C1 segment of cervical spinal cord (tissue), 14 donors: ENCODE results near the gene KCTD19.

Experiments used
- DNase-seq, 14 donors: peaks; one replicate each; lab custom pipeline; 2025; lab: John Stamatoyannopoulos, UW

The KCTD19 gene

DNA sequence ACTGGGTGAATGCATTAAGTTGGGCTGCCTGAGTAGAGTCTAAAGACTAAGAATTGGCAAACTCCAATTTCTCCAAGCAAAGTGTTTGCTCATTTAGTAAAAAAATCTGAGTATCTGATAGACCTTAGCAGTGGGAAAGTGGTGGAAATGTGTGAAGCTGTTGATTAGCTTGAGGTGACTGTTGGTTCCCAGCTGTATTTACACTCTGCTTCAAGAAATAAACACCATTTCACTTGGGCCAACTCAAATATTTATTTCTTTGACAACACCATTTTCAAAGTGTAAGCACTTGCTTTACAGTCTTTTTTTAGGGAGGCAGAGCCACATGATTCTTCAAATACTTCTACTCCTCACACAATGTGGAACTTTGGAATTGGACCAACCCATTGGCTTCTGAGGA lies 8.7 kb downstream of the KCTD19 start:
- DNase-seq = no peak

DNA sequence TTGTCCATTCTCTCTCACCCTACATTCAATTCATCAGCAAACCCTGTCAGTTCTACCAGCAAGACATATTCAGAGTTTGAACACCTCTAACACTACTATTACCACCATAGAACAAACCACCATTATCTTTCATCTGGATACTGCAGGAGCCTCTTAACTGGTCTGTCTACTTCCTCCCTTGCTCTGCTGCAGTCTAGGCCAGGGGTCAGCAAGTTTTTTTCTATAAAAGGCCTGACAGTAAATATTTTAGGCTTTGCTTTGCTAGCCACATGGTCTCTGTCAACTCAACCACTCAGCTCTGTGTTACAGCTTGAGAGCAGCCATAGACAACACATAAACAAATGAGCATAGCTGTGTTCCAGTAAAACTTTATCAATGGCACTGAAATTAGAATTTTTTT lies 13.8 kb downstream of the KCTD19 start:
- DNase-seq = no peak

DNA sequence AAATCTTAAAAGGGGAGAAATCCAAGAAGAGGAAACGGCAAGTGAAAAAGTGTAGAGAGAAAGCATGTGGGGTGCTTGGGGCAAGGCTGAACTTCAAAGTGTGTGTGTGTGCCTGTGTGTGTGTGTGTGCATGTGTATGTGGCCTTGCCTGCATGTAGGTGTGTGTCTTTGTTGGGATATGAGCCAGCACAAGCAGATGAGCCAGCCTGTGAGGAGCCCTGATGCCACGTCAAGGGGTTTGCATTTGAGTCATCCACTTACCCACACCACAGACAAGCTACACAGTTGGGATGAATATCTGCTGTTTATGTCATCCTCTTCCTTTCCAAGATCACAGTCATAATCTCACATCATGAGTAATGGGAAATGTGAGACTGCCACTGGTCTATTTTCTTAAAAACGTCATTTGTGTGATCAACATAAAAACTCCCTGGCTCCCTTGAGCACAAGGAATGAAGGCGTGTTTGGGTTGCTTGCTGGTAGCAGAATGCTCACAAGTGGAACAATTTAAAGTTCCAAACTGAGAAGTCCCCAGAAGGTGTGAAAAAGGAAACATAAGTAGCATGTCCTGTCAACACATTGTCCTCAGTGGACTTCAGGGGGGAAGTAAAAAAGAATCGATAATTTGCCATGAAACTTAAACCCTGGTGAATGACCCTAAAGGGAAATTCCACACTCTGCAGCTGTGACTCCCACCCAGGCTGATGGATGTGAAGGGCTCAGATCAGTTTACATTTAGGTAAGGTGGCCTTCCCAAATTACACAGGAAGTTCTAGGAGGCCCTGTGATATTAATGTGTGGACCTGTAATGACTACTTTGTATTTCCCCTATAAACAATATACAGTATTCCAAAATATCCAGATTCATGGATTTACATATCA lies 14.7 kb downstream of the KCTD19 start:
- no peak for DNase-seq

DNA sequence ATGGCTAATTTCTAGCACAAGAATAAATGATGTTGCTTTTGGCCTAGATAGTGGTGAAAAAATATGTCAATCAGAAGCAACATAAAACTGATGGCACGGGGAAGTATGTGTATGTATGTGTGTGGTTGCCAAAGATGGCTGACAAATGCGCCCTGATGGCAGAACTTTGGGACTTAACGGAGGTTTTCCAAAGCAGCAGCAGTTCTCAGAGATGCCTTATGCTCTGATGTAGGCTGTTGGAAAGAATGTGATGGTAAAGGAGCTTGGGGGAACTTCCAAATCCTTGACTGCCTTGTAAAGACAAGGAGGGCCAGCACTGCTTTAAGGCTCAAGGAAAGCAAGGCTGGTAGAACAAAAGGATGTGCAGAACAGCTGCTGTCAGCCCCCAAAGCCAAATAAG lies 16.0 kb downstream of the KCTD19 start:
- no peak for DNase-seq

DNA sequence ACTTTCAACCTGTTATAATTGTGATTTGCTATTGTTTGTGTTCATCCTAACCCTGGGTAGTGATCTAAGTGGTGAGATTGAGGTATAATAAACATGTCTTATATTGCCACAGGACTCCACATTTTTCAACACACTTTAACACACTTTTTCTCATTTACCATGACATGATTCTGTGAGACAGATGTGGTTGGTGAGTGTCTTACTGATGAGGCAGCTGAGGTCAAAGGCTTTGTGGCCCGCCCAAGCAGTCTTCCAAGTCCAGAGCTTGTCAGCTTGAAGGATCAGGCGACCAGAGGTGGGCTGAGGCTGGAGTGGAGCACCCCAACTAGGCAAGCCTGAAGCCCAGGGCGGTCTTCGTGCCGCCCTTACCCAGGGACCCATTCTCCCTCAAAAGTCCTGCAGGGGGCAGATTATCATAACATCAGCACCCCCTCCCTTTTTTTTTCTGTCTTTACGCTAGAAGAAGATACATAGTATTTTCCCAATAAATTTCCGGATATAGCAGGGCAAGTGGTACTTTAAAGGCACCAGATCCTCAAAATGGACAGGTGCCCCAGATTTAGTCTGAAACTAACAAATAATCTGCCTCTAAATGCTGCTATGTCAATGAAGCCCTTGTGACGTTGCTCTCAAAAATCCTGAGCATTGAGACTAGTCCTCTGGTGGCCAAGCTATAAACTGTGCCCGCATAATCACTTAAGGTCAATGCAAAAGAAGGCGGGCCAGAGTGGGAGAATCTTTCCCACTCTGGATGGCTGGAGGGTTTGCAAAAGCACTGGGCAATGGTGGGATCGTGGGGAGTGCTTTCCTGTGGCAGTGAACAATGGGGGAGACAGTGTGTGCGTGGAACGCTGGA lies 21.1 kb downstream of the KCTD19 start:
- DNase-seq = no peak

DNA sequence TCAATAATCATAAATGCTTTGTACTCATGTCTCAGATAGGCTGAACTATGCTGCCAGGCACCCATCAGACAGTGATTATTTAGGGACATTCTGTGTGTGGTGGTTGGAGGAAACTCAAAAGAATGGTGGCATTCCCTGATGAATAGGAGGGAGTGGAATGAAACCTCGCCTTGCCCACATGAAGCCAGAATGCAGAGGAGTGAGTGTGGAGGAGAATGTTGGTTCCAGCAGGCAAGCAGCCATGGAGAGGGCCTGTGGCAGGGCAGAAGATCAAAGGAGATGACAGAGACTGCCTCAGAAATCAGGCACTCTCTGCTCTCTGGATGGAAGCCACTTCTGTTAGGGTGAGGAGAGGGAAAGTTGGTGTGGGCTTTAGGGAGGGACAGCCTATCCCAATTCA lies 22.5 kb downstream of the KCTD19 start:
- DNase-seq = no peak

DNA sequence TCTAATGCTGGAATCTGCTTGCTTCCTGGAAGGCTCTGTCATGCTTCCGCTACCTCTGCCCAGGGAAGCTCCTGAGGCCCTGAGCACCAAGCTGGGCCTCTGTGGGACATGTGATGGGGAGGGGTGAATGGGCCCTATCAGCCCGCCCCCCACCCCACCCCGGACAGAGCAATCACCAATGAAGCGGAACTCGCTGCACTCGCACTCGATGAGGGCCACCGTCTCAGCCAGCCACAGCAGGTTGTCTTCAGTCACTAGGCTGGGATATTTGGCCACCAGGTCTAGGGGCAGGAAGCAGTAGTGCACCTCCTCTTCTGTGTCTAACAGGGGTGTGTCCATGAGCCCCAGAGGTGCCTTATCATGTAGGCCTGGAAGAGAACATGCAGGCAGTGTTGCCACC lies 23.6 kb downstream of the KCTD19 start:
- no peak for DNase-seq

DNA sequence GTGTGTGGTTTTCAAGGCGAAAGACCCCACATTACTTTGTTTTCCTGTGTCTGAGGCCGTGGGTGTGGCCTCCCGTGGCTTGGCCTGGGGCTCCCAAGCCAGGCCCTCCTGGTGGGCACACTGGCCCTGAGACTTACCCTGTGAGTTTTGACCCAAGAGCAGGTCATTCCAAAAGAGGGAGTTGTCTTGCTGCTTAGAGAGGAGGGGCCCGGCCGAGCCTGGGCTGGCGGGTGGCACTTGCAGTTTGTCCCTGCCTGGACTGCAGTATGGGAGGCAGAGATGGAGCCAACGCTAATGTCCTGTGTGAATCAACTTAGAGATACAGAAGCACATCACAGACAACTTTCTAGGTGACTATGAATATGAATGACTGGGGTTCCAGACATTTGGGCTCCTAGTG lies 24.5 kb downstream of the KCTD19 start:
- DNase-seq = no peak

DNA sequence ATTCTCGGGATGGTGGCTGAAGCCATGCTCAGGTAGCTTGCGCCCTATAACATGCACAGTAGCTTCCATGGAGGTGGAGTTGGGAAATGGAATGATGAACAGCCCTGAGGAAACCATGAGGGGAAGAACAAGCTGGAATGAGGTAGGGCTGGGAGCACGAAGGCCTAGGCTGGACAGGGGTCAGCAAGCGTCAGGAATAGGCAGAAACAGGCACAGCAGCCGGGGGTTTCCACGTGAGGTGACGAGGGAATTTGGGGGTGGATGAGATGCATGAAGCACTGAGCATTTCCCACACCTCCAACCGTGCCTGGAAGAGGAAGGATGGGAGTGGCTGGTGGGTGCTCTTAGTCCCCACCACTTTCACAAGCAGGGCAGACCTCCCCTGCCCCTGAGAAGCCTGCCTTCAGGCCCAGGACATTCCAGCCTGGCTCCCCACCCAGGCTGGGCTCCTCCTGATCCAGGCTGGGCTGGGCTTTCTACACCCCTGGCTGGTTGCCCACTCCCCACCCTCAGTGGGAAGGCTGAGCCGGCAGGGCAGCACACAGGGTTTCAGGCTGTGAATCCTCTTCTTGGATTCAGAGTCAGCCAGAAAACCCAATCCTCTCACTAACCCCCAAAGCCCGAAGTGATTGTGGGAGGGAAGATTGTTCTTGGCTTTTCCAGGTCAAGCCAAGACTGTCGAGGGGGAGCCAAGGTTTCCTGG lies 25.3 kb downstream of the KCTD19 start:
- no peak for DNase-seq

DNA sequence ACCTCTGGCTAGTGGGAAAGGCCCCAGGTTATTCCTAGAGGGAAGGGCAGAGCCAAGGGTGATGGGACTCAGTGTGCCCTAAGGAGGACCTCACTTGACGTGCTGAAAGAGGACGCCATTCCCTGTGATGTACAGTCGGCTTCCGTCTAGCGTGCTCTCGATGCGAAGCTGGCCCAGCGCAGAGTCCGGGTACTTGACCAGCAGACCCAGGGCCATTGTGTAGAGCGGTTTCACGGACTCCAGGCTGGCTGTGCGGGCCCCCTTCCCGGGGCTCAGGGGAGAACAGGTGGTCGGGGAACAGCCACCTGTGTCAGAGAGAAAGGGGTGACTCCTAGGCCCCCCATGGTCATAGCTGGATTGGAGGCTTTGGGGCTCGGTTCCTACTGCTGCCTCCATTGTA lies 27.3 kb downstream of the KCTD19 start:
- DNase-seq = no peak

DNA sequence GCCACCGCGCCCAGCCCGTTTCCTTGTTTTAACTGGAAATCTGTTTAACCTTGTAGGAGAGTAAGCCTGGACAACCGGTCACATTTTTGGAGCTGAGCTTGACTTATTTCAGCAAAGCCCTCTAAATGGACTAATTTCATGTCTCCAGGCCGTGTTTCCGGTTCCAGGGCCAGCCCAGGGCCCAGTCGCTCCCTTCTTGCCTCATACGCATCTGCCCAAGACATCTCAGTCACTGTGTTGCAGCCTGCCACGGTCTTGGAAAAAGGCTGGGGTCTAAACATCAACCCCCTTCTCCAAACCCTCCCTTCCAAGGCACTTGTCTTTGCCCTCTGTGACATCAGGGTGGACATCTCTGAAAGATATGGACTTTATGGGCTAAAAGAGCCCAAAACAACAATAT lies 28.3 kb downstream of the KCTD19 start:
- no peak for DNase-seq

DNA sequence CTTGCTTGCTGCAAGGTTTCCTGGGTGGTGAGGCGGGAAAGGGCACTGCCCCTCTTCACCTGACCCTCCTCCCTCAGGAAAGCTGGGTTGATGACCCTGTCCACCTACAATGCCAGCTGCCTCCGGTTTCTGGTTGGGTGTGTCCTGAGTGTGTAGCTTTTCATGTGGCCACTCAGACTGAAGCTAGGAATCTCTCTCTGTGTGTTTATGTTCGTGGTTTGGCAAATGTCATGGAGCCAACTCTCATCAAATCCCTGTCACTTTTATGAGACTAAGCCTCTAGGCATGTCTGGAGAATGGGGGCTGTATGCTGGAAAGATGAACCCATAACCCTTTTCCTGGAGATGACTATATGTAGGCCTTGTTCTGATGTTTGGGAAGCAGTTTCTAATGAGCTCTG lies 30.1 kb downstream of the KCTD19 start:
- no peak for DNase-seq

DNA sequence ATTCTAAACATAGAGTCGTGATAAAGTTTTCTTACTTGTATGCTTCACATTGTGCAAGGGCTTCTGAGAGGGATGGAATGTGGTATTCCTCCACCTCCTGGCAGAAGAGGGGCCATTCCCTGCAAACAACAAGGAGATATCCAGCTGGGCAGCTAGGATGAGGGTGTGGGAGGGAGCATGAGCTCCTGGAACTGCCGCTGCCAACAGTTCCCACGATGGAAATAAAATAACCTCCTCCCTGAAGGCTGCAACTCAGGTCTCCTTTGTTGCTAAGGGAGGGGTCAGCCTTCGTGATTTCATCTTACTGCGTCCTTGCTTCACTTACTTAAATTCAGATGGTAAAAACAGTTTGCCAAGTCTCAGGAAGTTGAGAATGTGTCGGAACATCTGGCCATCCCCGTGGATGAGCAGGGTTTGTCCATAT lies 31.6 kb downstream of the KCTD19 start:
- DNase-seq = no peak

DNA sequence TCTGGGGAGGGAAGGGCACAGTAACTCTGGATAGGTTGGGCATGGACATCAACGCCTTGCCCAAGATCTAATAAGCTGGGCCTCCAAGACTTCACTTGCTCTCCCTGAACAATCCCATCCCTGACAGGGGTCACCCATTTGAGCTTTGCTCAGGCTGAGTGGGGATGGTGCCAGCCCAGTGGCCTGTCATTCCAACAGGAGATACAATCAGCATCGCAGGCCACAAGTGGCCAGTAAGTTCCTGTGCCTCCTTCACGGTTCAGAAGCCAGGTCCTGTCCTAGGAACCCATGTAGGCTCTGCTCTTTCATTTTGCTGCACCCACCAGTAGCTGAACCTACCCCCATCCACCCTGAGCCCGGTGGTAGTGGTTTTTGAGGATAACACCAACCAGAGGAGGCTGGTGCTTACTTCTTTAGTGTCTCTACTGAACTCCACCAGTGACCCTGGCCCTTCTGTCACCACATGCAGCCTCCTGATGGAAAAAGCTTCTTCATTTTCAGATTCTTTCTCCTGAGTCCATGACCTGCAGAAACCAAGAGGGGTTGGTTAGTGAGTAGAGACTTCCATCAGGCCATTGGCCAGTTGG lies 32.3 kb downstream of the KCTD19 start:
- no peak for DNase-seq

DNA sequence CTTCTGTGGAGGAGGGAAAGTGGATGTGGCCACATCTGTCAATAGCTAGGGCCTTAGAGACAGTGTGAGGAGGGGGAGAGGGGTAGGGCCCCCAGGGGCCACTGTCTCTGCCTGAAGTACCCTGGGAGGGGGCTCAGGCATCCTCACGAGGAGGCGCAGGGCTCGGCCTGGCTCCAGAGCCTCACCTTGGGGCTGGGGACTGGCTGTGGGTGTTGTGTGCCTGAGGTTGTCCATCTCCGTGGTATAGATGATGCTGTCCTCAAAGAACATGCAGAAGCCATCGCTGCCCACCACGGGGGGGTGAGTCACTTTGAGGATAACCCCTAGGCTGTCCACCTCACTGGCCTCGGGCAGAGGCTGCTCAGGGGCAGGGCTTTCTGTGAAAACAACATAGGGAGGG lies 35.1 kb downstream of the KCTD19 start:
- DNase-seq = no peak

DNA sequence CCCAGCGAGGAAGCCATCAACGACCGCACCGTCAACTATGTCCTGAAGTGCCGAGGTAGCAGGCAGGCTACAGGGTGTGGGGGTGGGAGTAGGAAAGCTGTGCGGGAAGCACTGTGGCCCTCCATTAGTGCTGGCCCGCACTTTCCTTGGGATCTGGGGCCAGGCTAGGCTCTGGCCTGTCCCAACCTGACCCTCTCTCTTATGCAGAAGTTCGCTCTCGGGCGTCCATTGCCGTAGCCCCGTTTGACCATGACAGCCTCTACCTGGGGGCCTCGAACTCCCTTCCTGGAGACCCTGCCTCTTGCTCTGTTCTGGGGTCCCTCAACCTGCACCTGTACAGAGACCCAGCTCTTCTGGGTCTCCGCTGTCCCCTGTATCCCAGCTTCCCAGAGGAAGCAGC lies 38.6 kb downstream of the KCTD19 start:
- DNase-seq = no peak

DNA sequence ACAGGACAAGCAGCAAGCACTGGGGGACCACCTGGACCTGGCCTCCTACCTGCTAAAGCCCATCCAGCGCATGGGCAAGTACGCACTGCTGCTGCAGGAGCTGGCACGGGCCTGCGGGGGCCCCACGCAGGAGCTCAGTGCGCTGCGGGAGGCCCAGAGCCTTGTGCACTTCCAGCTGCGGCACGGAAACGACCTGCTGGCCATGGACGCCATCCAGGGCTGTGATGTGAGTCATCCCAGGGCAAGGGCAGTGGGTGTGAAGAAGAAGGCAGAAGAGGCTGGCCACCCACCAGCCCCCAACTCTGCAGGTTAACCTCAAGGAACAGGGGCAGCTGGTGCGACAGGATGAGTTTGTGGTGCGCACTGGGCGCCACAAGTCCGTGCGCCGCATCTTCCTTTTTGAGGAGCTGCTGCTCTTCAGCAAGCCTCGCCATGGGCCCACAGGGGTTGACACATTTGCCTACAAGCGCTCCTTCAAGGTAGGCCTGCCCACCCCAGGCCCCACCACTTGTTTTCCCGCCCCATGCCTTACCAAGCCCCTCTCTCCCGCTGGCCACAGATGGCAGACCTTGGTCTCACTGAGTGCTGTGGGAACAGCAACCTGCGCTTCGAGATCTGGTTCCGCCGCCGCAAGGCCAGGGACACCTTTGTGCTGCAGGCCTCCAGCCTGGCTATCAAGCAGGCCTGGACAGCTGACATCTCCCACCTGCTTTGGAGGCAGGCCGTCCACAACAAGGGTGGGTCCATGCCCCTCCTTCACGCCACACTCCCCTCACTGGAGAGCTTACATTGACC lies 39.9 kb downstream of the KCTD19 start:
- no peak for DNase-seq

DNA sequence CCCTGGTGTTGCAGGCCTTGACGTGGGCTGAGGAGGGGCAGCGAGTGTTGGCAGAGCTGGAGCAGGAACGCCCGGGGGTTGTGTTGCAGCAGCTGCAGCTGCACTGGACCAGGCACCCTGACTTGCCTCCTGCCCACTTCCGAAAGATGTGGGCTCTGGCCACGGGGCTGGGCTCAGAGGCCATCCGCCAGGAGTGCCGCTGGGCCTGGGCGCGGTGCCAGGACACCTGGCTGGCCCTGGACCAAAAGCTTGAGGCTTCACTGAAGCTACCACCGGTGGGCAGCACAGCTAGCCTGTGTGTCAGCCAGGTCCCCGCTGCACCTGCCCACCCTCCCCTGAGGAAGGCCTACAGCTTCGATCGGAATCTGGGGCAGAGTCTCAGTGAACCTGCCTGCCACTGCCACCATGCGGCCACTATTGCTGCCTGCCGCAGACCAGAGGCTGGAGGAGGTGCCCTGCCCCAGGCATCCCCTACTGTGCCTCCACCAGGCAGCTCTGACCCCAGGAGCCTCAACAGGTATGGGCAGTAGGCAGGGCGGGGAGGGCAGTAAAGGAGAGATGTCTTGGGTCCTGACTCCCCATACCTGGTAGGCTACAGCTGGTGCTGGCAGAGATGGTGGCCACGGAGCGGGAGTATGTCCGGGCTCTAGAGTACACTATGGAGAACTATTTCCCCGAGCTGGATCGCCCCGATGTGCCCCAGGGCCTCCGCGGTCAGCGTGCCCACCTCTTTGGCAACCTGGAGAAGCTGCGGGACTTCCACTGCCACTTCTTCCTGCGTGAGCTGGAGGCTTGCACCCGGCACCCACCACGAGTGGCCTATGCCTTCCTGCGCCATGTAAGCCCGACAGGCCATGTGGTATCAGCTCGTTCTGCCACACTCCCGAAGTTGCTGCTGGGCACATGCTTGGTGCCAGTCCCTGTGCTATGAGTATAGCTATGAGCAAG lies 41.6 kb downstream of the KCTD19 start:
- peak in 3 of 14 donors; percentile 6 to 48 (median 20) for DNase-seq

DNA sequence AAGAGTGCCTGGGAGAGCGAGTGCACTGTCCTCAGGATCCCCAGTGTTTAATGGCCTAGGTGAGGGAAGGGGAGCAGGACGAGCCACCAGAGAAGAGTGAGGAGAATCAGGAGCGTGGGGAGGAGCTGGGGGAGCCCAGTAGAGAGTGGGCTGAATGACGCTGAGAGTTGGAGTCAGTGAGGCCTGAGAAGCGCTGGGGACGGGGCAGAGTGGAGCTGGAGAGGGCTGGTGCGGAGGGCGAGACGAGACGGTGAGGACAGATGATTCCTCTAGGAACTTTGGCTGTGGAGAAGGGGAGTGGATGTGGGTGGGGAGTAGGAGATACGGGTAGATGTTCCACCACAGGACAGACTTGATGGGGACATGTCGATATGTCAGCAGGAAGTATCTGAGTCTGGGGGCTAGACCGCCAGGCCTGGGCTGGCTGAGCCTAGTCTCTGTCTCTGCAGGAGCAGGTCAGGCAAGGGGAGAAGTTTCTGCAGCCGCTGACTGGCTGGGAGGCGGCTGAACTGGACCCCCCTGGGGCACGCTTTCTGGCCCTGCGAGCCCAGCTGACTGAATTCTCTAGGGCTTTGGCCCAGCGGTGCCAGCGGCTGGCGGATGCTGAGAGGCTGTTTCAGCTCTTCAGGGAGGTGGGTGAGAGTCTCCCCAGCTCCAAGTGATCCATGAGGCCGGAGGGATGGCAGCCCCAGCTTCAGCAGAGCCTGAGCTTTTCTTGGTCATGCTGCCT lies 42.5 kb downstream of the KCTD19 start:
- no peak for DNase-seq
